Heart right ventricle (tissue), 16 donors: Measurements from ENCODE around the gene INTS1. TPM values are rescaled to one million over a fixed set of nuclear protein-coding genes. Genes with fewer than 3 reads are reported as not detected.

Experiments
- ATAC-seq, 8 donors: fragments of 200-7000 bp; cut with Tn5 transposase; one replicate each; pipeline ENCODE4 v1.9.1; 2020; ENCODE audit warnings: mild to moderate bottlenecking in 8 of 8, moderate library complexity in 8 of 8, moderate number of reproducible peaks in 1 of 8
- DNase-seq, 2 donors: peaks; one replicate each; pipeline ENCODE4 v3.0.0-alpha.2; 2020
- H3K27ac ChIP-seq, 10 donors: fragments of 200-600 bp; sonication (generic) in 2 of 10; one replicate each; pipeline versions ENCODE4 v1.5.0 to v1.8.0; 2020 to 2022; ENCODE audit warnings: mild to moderate bottlenecking in 3 of 10
- H3K27me3 ChIP-seq, 7 donors: fragments of 200-600 bp; one replicate each; pipeline ENCODE4 v1.8.0; 2021 to 2022; ENCODE audit warnings: mild to moderate bottlenecking in 2 of 7
- H3K36me3 ChIP-seq, 9 donors: fragments of 200-600 bp; sonication (generic) in 1 of 9; one replicate each; pipeline versions ENCODE4 v1.5.0 to v1.8.0; 2020 to 2022; ENCODE audit warnings: mild to moderate bottlenecking in 2 of 9
- H3K4me1 ChIP-seq, 9 donors: fragments of 200-600 bp; sonication (generic) in 1 of 9; one replicate each; pipeline versions ENCODE4 v1.5.0 to v1.8.0; 2020 to 2022; ENCODE audit warnings: mild to moderate bottlenecking in 4 of 9
- H3K4me3 ChIP-seq, 10 donors: fragments of 200-600 bp; sonication (generic) in 2 of 10; one replicate each; pipeline versions ENCODE4 v1.5.0 to v1.8.0; 2020 to 2022; ENCODE audit warnings: mild to moderate bottlenecking in 7 of 10, moderate library complexity in 2 of 10
- H3K9me3 ChIP-seq, 11 donors: fragments of 200-600 bp in 10 of 11; sonication (generic) in 2 of 11; one replicate each; pipeline versions ENCODE4 v1.5.0 to v1.8.0; 2013 to 2022; ENCODE audit warnings: mild to moderate bottlenecking in 2 of 11, control low read depth in 1 of 11, moderate library complexity in 1 of 11
- CTCF ChIP-seq, 9 donors: fragments of 200-600 bp; sonication (generic) in 2 of 9; IDR thresholded peaks; one replicate each; pipeline versions ENCODE4 v1.5.0 to v1.8.0; 2021 to 2022; ENCODE audit warnings: antibody characterized with exemption in 9 of 9, mild to moderate bottlenecking in 5 of 9, moderate library complexity in 1 of 9
- WGBS, 2 donors: extraction: QIAGEN DNeasy Blood & Tissue Kit; methylation state at CpG; one replicate each; pipeline ENCODE4 v1.1.7; 2013; ENCODE audit warnings: inconsistent platforms in 1 of 2; 5-methylcytosine and 5-hydroxymethylcytosine counted together
- intact Hi-C, 10 donors: fragments of 100-400 bp; cut with DNase I; formaldehyde crosslinking; loops; one replicate each; pipeline versions ENCODE4 v1.11.1 to v1.14.2; 2022
- polyA plus RNA-seq, 2 donors: library from polyadenylated mRNA; stranded (reverse); fragments of 200-250 nt; gene quantifications; one replicate each; pipeline ENCODE4 v1.2.3, GENCODE V29; 2013
- total RNA-seq, 10 donors: library from RNA; stranded (reverse); fragmentation: NEBNext Ultra II Directional in 3 of 10; extraction: Animal tissue kit (Norgen Biotek cat#: 25700) in 3 of 10; gene quantifications; one replicate each; pipeline versions ENCODE4 v1.2.1 to v1.2.4, GENCODE V29; 2021 to 2023
- donor health status: Arrhythmogenic right ventricular cardiomyopathy.
- donor health status: ischemic (EF 13 %, LVEDD 7.1; RV severe dilation, severe dysfunction).
- donor health status: healthy with polysubstance abuse.
- donor health status: DM: no; HTN: yes; CAD: no.
- donor health status: DM: no; HTN: no; CAD: no.
- donor health status: ischemic (EF 25% LVEDD 6.9; RV normal size, moderate dysfunction).
- donor health status: ischemic (EF 25% LVEDD 5.7; RV mildly dilated, moderate dysfunction).
- donor health status: healthy.
- donor health status: DM: yes; HTN: yes; CAD: no.
- donor health status: Ischemic cardiomyopathy.
- donor health status: ischemic (EF 35%, LVEDD 5.7; RV mildly dilated, moderate dysfunction).
- donor health status: nonischemic (EF 11% LVEDD 7.7; RV severe dilation, severe dysfunction).
- donor health status: DM: yes; HTN: yes; CAD: no.
- donor health status: PGD.
- donor health status: ischemic (EF 29% LVEDD 5.4; RV normal size, mild dysfunction).
- donor health status: nonischemic (EF 23%, LVEDD 6.1; RV moderate dilation, normal function).

Gene INTS1
- total and polyA plus RNA-seq, 12 donors: 41.5 to 59.4 (median 45.4) TPM

GRCh38 chr7:1533547-1534329, 29.5 kb upstream of the INTS1 start:
- 60 to 65% methylated on average over 24 of the region's 24 CpGs for WGBS, 2 donors
- H3K27me3 ChIP-seq: no peaks in the 10 kb centered on the region
- H3K9me3 ChIP-seq: no peaks in the 10 kb centered on the region
- no peak for TF ChIP-seq CTCF (IDR thresholded peaks at IDR 0.05)
- peaks cover 0 to 22% (median 0%) of the 10 kb centered on the region in 9 donors for H3K36me3 ChIP-seq
- ATAC-seq (peak in 6 of 8 donors; percentile 2 to 28 (median 16)), DNase-seq (peak; percentile 55 to 65)
- H3K4me1 ChIP-seq: peaks cover 23 to 79% (median 67%) of the 10 kb centered on the region in 9 donors
- intact Hi-C loops: loop anchor here in 2 of 10 donors (2.0 to 5.0 kb wide), 3 partner anchors 19 to 39 kb away; partner anchors contain the start of gene PSMG3 (in 1 of the 2)
- peak overlapping the region in 9 of 10 donors; percentile 3 to 70 (median 63) for H3K4me3 ChIP-seq
- peak overlapping the region; percentile 69 to 100 (median 98) for H3K27ac ChIP-seq

GRCh38 chr7:1533255-1533546, 29.0 kb upstream of the INTS1 start:
- WGBS, 2 donors: 45 to 65% methylated on average over 9 of the region's 9 CpGs
- Histone ChIP-seq H3K9me3 (no peaks in the 10 kb centered on the region), H3K27ac (peak overlapping the region; percentile 69 to 100 (median 98)), H3K4me1 (peaks cover 20 to 74% (median 62%) of the 10 kb centered on the region in 9 donors), H3K36me3 (peaks cover 0 to 17% (median 0%) of the 10 kb centered on the region in 9 donors), H3K4me3 (peak overlapping the region in 9 of 10 donors; percentile 18 to 70 (median 66)), H3K27me3 (no peaks in the 10 kb centered on the region)
- no peak for ATAC-seq
- no peak for DNase-seq
- TF ChIP-seq CTCF (IDR thresholded peaks at IDR 0.05): no peak
- intact Hi-C loops: loop anchor here in 2 of 10 donors (2.0 to 5.0 kb wide), 3 partner anchors 18 to 39 kb away; partner anchors contain the start of gene PSMG3 (in 1 of the 2)

- no peak for TF ChIP-seq CTCF (IDR thresholded peaks at IDR 0.05)
- H3K9me3 ChIP-seq: no peaks in the 10 kb centered on the region
- 14 to 19% methylated on average over 36 of the region's 36 CpGs for WGBS, 2 donors
- peaks cover 0 to 16% (median 0%) of the 10 kb centered on the region in 9 donors for H3K36me3 ChIP-seq
- H3K27me3 ChIP-seq: no peaks in the 10 kb centered on the region
- H3K4me3 ChIP-seq: peak overlapping the region in 9 of 10 donors; percentile 60 to 73 (median 66)
- intact Hi-C loops: loop anchor here in 2 of 10 donors (2.0 to 5.0 kb wide), 3 partner anchors 18 to 40 kb away; partner anchors contain the start of gene PSMG3 (in 1 of the 2)
- peak; percentile 19 to 62 (median 38) for ATAC-seq
- H3K4me1 ChIP-seq: peaks cover 18 to 68% (median 59%) of the 10 kb centered on the region in 9 donors
- DNase-seq: peak; percentile 69 to 88
- peak overlapping the region; percentile 69 to 100 (median 98) for H3K27ac ChIP-seq
Observed at GRCh38 chr7:1532456-1533254, 28.5 kb upstream of the INTS1 start.

- DNase-seq: peak; percentile 30 to 35
- no peak for TF ChIP-seq CTCF (IDR thresholded peaks at IDR 0.05)
- peaks cover 0 to 16% (median 0%) of the 10 kb centered on the region in 9 donors for H3K36me3 ChIP-seq
- no peaks in the 10 kb centered on the region for H3K27me3 ChIP-seq
- intact Hi-C loops: loop anchor here in 2 of 10 donors (2.0 to 5.0 kb wide), 3 partner anchors 17 to 40 kb away; partner anchors contain the start of gene PSMG3 (in 1 of the 2)
- no peak for ATAC-seq
- peaks cover 16 to 63% (median 55%) of the 10 kb centered on the region in 9 donors for H3K4me1 ChIP-seq
- 40 to 54% methylated on average over 10 of the region's 10 CpGs for WGBS, 2 donors
- H3K4me3 ChIP-seq: peak overlapping the region in 9 of 10 donors; percentile 60 to 73 (median 66)
- H3K9me3 ChIP-seq: no peaks in the 10 kb centered on the region
- H3K27ac ChIP-seq: peak overlapping the region; percentile 69 to 100 (median 98)
Observed at GRCh38 chr7:1531979-1532455, 27.8 kb upstream of the INTS1 start.
